PC-9 (cell line): Measurements from ENCODE around the gene GPR135. TPM values are rescaled to one million over a fixed set of nuclear protein-coding genes. Genes with fewer than 3 reads are reported as not detected.

Experiments used
- BruUV-seq: library from RNA; stranded (reverse); fragments of 400-500 nt; replicated peaks from 2 replicates; lab custom pipeline; 2021; lab: Mats Ljungman, UMichigan
- CTCF ChIA-PET: fragments of 300-600 bp; sonication (Branson Sonifier 250); formaldehyde crosslinking; loops from one replicate; lab custom pipeline; 2022; ENCODE audit warnings: antibody characterized with exemption; lab: Charles Lee
- POLR2A ChIA-PET: fragments of 300-600 bp; sonication (Branson Sonifier 250); formaldehyde crosslinking; loops from one replicate; lab custom pipeline; 2022; ENCODE audit warnings: antibody characterized with exemption; ENCODE audit not compliant: unreplicated experiment; lab: Charles Lee
- DNase-seq, 2 experiments: peaks; one replicate each; pipeline versions ENCODE4 v3.0.0 to v3.0.0-alpha.2; 2015 to 2022; ENCODE audit warnings: mixed read lengths in 1 of 2
- H2AFZ ChIP-seq: fragments of 200-600 bp; sonication (generic); 2 replicates; pipeline ENCODE4 v1.8.1; 2017; ENCODE audit warnings: antibody characterized with exemption
- H3F3A ChIP-seq: fragments of 200-600 bp; sonication (generic); 2 replicates; pipeline ENCODE4 v1.8.1; 2017; ENCODE audit warnings: antibody characterized with exemption, mild to moderate bottlenecking, low read depth; ENCODE audit not compliant: insufficient read depth
- H3K27ac ChIP-seq: fragments of 200-600 bp; sonication (generic); 2 replicates; pipeline ENCODE4 v1.6.1; 2016; ENCODE audit warnings: mixed run types
- H3K27me3 ChIP-seq: fragments of 200-600 bp; sonication (generic); 2 replicates; pipeline ENCODE4 v1.6.1; 2016; ENCODE audit warnings: low read depth, mixed run types; ENCODE audit not compliant: insufficient read depth
- H3K36me3 ChIP-seq: fragments of 200-600 bp; sonication (generic); 2 replicates; pipeline ENCODE4 v1.6.1; 2016; ENCODE audit warnings: low read depth, mixed run types
- H3K4me1 ChIP-seq: fragments of 200-600 bp; sonication (generic); replicated peaks from 2 replicates; pipeline ENCODE4 v1.6.1; 2016; ENCODE audit warnings: mixed run types; ENCODE audit not compliant: insufficient read depth
- H3K4me2 ChIP-seq: fragments of 200-600 bp; sonication (generic); 2 replicates; pipeline ENCODE4 v1.6.1; 2017; ENCODE audit warnings: mixed run types
- H3K4me3 ChIP-seq: fragments of 200-600 bp; sonication (generic); 2 replicates; pipeline ENCODE4 v1.6.1; 2016; ENCODE audit warnings: mixed run types
- H3K79me2 ChIP-seq: fragments of 200-600 bp; sonication (generic); 2 replicates; pipeline ENCODE4 v1.6.1; 2017; ENCODE audit warnings: low read depth, mixed run types
- H3K9me2 ChIP-seq: fragments of 200-600 bp; sonication (generic); 2 replicates; pipeline ENCODE4 v1.8.1; 2017; ENCODE audit warnings: mild to moderate bottlenecking; ENCODE audit not compliant: insufficient read depth
- H3K9me3 ChIP-seq: fragments of 200-600 bp; sonication (generic); 2 replicates; pipeline ENCODE4 v1.8.1; 2016; ENCODE audit warnings: low read depth; ENCODE audit not compliant: insufficient read depth
- H4K20me1 ChIP-seq: fragments of 200-600 bp; sonication (generic); 2 replicates; pipeline ENCODE4 v1.8.1; 2017; ENCODE audit not compliant: insufficient read depth
- CTCF ChIP-seq: fragments of 200-600 bp; sonication (generic); conservative IDR thresholded peaks from 2 replicates; pipeline ENCODE4 v1.6.1; 2017; ENCODE audit warnings: mixed run types, antibody characterized with exemption, mild to moderate bottlenecking, moderate library complexity
- EZH2 ChIP-seq: fragments of 200-600 bp; sonication (generic); IDR thresholded peaks from 2 replicates; pipeline ENCODE4 v1.8.0; 2017; ENCODE audit warnings: antibody characterized with exemption, low read depth
- intact Hi-C: fragments of 100-400 bp; cut with micrococcal nuclease; formaldehyde crosslinking; loops from one replicate; pipeline ENCODE4 v1.10.0; 2022; ENCODE audit not compliant: unreplicated experiment
- total RNA-seq: library from RNA; stranded (reverse); gene quantifications from 2 replicates; pipeline ENCODE4 v1.2.3, GENCODE V29; 2021

GPR135 gene
- total RNA-seq, 1 experiment from 2014 or later, result 15.2 TPM

- H3K27ac ChIP-seq, result no peak overlapping the region
- intact Hi-C loops, result no loop called here
- no peaks in the 10 kb centered on the region for H3K79me2 ChIP-seq
- no peaks in the 10 kb centered on the region for H3K9me3 ChIP-seq
- no peak for DNase-seq
- H4K20me1 ChIP-seq, result no peaks in the 10 kb centered on the region
- BruUV-seq, result no TSS peak
- ChIA-PET CTCF (no interaction called here), POLR2A (interaction anchor here (0.8 kb wide), 1 partner anchor 8 kb away, joined by 4 read pairs; no protein-coding TSS in a partner anchor)
- no peak overlapping the region for H2AFZ ChIP-seq
- H3K4me2 ChIP-seq, result no peak overlapping the region
- TF ChIP-seq CTCF (no peak), EZH2 (no peak)
- no peak overlapping the region for H3K4me3 ChIP-seq
- no peaks in the 10 kb centered on the region for H3K27me3 ChIP-seq
- H3F3A ChIP-seq, result no peaks in the 10 kb centered on the region
- H3K9me2 ChIP-seq, result no peaks in the 10 kb centered on the region
- H3K36me3 ChIP-seq, result no peaks in the 10 kb centered on the region
- no peaks in the 10 kb centered on the region for H3K4me1 ChIP-seq
Observed at GRCh38 chr14:59427653-59428580, 37.3 kb downstream of the GPR135 start.

GRCh38 chr14:59425322-59425935 lies 39.8 kb downstream of the GPR135 start:
- no peaks in the 10 kb centered on the region for H3K36me3 ChIP-seq
- POLR2A ChIA-PET, result no interaction called here
- no peaks in the 10 kb centered on the region for H3K9me3 ChIP-seq
- CTCF ChIA-PET, result no interaction called here
- no peaks in the 10 kb centered on the region for H3K79me2 ChIP-seq
- no peak overlapping the region for H3K4me3 ChIP-seq
- no peak for DNase-seq
- H3F3A ChIP-seq, result no peaks in the 10 kb centered on the region
- H3K27ac ChIP-seq, result no peak overlapping the region
- no peak overlapping the region for H3K4me2 ChIP-seq
- no peaks in the 10 kb centered on the region for H3K9me2 ChIP-seq
- intact Hi-C loops, result no loop called here
- no peaks in the 10 kb centered on the region for H4K20me1 ChIP-seq
- H3K4me1 ChIP-seq, result no peaks in the 10 kb centered on the region
- H2AFZ ChIP-seq, result no peak overlapping the region
- no peaks in the 10 kb centered on the region for H3K27me3 ChIP-seq
- TF ChIP-seq CTCF (no peak), EZH2 (no peak)
- BruUV-seq, result no TSS peak

- DNase-seq, result no peak
- no peak for TF ChIP-seq EZH2
- TF ChIP-seq CTCF, result no peak
- Histone ChIP-seq H3K4me2 (no peak overlapping the region), H3K79me2 (no peaks in the 10 kb centered on the region), H3K4me3 (no peak overlapping the region), H2AFZ (no peak overlapping the region), H3F3A (no peaks in the 10 kb centered on the region), H3K9me2 (no peaks in the 10 kb centered on the region), H3K9me3 (no peaks in the 10 kb centered on the region), H3K36me3 (no peaks in the 10 kb centered on the region), H4K20me1 (no peaks in the 10 kb centered on the region), H3K4me1 (no peaks in the 10 kb centered on the region), H3K27me3 (no peaks in the 10 kb centered on the region), H3K27ac (no peak overlapping the region)
- intact Hi-C loops, result loop anchor here (5.0 kb wide), 1 partner anchor 57 kb away; no protein-coding TSS in a partner anchor
- no TSS peak for BruUV-seq
- ChIA-PET CTCF (no interaction called here), POLR2A (no interaction called here)
Observed at GRCh38 chr14:59424341-59425071, 40.7 kb downstream of the GPR135 start.
